Measurements from ENCODE around the gene IL17B. TPM values are rescaled to one million over a fixed set of nuclear protein-coding genes. Genes with fewer than 3 reads are reported as not detected.
A peak's percentile ranks its signal among the peaks of the same experiment; 100 is the strongest.

The IL17B gene
- total and polyA plus RNA-seq, 2 of the 13 experiments (the other 11 are each of a cell fraction or from before 2014, with no cell fraction given), result 0.29 to 2.6 TPM

DNA sequence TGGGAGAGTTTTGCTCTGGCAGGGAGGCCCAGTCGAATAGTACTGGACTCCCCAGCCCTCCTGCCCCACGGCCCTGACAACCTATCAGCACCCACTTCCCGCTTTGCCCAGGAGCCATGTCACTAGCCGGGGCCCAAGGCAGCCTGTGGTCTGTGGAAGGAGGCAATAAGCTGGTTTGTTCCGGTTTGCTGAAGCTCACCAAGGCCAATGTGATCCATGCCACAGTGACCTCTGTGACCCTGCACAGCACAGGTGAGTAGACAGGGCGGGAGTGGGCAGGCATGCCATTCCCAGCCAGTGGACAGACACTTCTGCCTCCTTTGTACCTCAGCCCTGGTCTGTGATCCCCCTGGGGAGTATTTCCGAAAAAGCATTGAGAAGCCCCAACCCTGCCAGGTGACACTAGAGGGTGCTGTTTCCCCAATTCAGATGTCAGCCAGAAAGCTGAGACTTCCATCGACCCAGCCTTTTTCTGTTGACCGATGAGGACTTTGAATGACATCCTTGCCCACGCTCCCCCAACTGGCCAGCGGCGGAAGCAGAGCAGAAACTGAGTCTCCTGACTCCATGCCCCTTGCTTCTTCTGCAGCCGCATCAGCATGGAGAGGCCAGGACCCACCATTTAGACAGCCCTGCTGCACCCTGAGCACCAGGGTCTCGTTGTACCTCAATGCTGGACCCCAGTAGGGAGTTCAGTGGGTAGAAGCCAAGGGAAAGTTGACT lies 11.7 kb downstream of the IL17B start (continued):
- TF ChIP-seq, protein P1, sequence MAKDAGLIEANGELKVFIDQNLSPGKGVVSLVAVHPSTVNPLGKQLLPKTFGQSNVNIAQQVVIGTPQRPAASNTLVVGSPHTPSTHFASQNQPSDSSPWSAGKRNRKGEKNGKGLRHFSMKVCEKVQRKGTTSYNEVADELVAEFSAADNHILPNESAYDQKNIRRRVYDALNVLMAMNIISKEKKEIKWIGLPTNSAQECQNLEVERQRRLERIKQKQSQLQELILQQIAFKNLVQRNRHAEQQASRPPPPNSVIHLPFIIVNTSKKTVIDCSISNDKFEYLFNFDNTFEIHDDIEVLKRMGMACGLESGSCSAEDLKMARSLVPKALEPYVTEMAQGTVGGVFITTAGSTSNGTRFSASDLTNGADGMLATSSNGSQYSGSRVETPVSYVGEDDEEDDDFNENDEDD (CRISPR knock-in tag; IDR thresholded peaks at IDR 0.05; ENCODE audit: borderline replicate concordance), result no peak
- TF ChIP-seq ADNP (CRISPR knock-in tag; IDR thresholded peaks at IDR 0.05), result no peak
- TF ChIP-seq, protein P2, sequence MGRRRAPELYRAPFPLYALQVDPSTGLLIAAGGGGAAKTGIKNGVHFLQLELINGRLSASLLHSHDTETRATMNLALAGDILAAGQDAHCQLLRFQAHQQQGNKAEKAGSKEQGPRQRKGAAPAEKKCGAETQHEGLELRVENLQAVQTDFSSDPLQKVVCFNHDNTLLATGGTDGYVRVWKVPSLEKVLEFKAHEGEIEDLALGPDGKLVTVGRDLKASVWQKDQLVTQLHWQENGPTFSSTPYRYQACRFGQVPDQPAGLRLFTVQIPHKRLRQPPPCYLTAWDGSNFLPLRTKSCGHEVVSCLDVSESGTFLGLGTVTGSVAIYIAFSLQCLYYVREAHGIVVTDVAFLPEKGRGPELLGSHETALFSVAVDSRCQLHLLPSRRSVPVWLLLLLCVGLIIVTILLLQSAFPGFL (CRISPR knock-in tag; IDR thresholded peaks at IDR 0.05), result no peak
- no peak for TF ChIP-seq TP53 (CRISPR knock-in tag; conservative IDR thresholded peaks at IDR 0.05)
- TF ChIP-seq, protein P3, sequence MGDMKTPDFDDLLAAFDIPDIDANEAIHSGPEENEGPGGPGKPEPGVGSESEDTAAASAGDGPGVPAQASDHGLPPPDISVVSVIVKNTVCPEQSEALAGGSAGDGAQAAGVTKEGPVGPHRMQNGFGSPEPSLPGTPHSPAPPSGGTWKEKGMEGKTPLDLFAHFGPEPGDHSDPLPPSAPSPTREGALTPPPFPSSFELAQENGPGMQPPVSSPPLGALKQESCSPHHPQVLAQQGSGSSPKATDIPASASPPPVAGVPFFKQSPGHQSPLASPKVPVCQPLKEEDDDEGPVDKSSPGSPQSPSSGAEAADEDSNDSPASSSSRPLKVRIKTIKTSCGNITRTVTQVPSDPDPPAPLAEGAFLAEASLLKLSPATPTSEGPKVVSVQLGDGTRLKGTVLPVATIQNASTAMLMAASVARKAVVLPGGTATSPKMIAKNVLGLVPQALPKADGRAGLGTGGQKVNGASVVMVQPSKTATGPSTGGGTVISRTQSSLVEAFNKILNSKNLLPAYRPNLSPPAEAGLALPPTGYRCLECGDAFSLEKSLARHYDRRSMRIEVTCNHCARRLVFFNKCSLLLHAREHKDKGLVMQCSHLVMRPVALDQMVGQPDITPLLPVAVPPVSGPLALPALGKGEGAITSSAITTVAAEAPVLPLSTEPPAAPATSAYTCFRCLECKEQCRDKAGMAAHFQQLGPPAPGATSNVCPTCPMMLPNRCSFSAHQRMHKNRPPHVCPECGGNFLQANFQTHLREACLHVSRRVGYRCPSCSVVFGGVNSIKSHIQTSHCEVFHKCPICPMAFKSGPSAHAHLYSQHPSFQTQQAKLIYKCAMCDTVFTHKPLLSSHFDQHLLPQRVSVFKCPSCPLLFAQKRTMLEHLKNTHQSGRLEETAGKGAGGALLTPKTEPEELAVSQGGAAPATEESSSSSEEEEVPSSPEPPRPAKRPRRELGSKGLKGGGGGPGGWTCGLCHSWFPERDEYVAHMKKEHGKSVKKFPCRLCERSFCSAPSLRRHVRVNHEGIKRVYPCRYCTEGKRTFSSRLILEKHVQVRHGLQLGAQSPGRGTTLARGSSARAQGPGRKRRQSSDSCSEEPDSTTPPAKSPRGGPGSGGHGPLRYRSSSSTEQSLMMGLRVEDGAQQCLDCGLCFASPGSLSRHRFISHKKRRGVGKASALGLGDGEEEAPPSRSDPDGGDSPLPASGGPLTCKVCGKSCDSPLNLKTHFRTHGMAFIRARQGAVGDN (CRISPR knock-in tag; IDR thresholded peaks at IDR 0.05), result peak; percentile 66
- no peak for TF ChIP-seq ZNF883 (CRISPR knock-in tag; IDR thresholded peaks at IDR 0.05; ENCODE audit: not compliant biosample characterization)
- TF ChIP-seq, protein P4, sequence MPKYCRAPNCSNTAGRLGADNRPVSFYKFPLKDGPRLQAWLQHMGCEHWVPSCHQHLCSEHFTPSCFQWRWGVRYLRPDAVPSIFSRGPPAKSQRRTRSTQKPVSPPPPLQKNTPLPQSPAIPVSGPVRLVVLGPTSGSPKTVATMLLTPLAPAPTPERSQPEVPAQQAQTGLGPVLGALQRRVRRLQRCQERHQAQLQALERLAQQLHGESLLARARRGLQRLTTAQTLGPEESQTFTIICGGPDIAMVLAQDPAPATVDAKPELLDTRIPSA (CRISPR knock-in tag; IDR thresholded peaks at IDR 0.05; ENCODE audit: borderline replicate concordance), result no peak
- no peak for TF ChIP-seq ATF1 (CRISPR knock-in tag; IDR thresholded peaks at IDR 0.05)
- TF ChIP-seq HHEX (CRISPR knock-in tag; IDR thresholded peaks at IDR 0.05), result no peak
- TF ChIP-seq GZF1 (CRISPR knock-in tag; IDR thresholded peaks at IDR 0.05), result no peak
- no peak for TF ChIP-seq DNMT1 (CRISPR knock-in tag; IDR thresholded peaks at IDR 0.05)
- TF ChIP-seq, protein P5, sequence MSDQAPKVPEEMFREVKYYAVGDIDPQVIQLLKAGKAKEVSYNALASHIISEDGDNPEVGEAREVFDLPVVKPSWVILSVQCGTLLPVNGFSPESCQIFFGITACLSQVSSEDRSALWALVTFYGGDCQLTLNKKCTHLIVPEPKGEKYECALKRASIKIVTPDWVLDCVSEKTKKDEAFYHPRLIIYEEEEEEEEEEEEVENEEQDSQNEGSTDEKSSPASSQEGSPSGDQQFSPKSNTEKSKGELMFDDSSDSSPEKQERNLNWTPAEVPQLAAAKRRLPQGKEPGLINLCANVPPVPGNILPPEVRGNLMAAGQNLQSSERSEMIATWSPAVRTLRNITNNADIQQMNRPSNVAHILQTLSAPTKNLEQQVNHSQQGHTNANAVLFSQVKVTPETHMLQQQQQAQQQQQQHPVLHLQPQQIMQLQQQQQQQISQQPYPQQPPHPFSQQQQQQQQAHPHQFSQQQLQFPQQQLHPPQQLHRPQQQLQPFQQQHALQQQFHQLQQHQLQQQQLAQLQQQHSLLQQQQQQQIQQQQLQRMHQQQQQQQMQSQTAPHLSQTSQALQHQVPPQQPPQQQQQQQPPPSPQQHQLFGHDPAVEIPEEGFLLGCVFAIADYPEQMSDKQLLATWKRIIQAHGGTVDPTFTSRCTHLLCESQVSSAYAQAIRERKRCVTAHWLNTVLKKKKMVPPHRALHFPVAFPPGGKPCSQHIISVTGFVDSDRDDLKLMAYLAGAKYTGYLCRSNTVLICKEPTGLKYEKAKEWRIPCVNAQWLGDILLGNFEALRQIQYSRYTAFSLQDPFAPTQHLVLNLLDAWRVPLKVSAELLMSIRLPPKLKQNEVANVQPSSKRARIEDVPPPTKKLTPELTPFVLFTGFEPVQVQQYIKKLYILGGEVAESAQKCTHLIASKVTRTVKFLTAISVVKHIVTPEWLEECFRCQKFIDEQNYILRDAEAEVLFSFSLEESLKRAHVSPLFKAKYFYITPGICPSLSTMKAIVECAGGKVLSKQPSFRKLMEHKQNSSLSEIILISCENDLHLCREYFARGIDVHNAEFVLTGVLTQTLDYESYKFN (CRISPR knock-in tag; conservative IDR thresholded peaks at IDR 0.05), result 0 out of 2 replicates have a peak, but pooled peaks have one; percentile 23
- TF ChIP-seq, protein P6, sequence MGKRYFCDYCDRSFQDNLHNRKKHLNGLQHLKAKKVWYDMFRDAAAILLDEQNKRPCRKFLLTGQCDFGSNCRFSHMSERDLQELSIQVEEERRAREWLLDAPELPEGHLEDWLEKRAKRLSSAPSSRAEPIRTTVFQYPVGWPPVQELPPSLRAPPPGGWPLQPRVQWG (CRISPR knock-in tag; IDR thresholded peaks at IDR 0.05; ENCODE audit: borderline replicate concordance, low read depth), result no peak
- TF ChIP-seq ZKSCAN8 (CRISPR knock-in tag; IDR thresholded peaks at IDR 0.05; ENCODE audit: borderline replicate concordance), result peak; percentile 15; the same call in 1 of the 2 replicates
- no peak for TF ChIP-seq MAFG (CRISPR knock-in tag; IDR thresholded peaks at IDR 0.05)
- TF ChIP-seq RNF2 (conservative IDR thresholded peaks at IDR 0.05; ENCODE audit: low read depth), result no peak
- peak; percentile 35 for TF ChIP-seq SKI (IDR thresholded peaks at IDR 0.05; ENCODE audit: partially characterized antibody)
- no peak for TF ChIP-seq ZNF557 (CRISPR knock-in tag; IDR thresholded peaks at IDR 0.05)
